HS-27A (cell line): ENCODE measurements around the gene EPS8.

Experiments
- DNase-seq: peaks from one replicate; pipeline ENCODE4 v3.0.0-alpha.2; 2012; ENCODE audit warnings: low read depth, missing footprints

Gene EPS8

DNA sequence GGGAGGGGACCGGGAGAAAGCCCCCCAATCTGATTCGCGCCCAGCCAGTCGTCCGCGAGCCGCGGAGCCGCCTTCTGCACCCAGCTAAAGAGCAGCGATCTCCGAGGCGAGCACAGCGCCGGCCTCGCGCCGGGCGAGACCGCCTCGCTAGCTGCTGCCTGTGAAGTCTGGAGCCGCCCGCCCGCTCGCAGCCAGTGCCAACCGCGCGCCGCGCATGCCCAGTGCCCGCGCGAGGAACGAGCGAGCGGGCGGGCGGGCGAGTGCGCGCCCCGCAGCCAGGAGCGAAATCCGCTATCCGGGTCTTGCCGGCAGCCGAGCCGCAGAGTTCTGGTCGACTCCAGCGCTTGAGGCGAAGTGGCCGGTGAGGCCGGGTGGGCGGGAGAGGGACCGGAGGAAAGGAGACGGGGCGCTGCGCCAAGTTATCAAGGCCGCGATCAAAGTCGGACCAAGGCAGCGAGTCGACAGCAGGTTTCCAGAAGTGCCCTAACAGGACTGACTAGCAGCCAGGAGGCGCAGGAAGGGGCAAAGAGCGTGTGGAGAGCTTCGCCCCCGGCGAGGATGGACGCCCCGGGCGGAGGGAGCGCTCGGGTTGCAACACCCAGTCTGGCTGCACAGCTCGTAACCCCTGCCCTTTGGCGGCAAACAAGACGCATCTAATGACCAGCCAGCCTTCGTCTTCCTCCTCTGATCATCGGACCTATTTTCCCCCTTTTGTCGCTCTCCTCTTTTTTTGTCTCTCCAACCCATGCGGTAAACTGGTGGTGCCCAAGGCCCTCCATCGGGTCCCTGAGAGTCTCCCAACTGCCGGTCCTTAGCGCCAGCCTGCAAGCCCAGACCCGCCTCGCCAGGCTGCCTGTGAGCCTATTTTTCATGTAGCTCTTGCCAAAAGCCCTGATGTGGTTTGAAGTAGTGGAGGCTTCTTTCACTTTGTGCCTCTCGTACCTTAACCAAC is at the start of gene EPS8:
Gene EPS8 (minus strand): TSS at position 169 of the 952 bp plus-strand sequence. CDS start 106,437 bp downstream, outside the sequence.
- peak; percentile 86 for DNase-seq

DNA sequence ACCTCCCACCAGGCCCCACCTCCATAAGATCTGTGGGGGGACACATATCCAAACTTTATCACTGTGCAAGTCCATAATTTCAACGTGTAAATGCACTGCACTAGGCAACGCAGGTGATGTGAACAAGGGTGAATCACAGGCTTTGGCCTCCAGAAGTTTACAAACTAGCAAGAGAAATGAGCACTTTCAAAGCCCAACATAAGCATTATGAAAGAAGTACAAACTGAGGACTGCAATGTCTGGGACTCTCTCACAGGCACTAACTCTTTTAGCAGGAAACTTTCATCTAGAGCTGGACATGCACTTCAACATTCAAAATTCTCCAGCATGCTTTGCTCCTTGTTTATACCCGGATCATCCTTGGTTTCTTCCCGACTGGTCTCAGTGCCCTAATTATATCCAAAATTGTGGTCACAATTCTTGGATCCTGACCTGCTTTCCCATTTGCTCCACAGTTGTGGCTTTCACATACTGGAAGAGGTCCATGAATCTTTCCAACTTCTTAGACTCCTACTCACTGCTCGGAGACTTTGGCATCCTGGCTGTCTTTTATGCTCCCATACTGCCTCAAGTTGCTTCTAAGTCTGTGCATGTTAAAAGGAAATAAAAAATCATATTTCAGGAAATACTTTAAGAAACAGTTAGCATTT is 48.1 kb upstream of the EPS8 start:
- no peak for DNase-seq

DNA sequence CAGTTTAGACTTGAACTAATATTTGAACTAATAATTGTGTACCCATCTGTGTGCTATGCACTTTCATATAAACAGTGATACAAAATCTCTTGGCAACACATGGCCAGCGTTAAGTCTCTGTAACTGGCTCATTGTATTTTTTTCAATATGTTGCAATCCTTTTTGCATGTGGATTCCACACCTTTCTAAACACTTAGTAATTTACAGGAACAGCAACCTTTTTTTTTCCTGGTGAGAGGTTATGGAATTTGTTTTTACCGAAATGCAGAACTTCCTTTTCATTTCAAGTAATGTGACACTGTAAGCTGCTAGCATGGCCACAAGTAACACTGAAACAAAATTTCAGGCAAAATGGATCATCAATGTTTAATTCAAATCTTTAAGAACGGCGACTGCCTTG is 45.4 kb upstream of the EPS8 start:
- DNase-seq: no peak

DNA sequence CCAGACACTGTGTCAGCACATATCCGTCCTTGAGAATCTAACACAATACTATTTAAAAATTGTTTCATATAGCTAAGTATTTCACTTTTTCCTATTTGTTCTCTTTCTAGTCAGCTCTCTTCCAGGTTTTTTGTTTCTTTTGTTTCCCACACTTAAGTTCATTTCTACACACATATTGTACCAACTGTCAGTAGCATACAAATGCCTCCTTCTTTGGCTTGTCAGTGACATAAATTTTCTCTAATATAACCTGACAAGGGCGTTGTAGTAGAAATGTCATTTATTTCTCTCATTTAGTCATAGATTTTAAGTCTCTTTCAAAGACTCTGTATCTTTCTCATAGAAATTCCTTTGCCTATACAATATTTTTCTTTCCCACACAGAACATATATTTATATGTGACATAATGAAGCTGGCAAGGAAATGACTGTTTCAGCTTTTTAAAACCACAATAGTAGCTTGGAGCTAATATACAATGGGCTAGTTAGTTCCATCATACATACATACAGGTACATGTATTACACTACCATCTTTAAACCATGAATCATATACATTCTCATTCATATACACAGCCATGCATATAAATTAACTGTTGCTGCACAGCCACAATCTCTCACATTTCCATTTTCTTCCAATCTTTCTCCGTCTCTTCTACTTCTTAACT is 42.3 kb upstream of the EPS8 start:
- no peak for DNase-seq

DNA sequence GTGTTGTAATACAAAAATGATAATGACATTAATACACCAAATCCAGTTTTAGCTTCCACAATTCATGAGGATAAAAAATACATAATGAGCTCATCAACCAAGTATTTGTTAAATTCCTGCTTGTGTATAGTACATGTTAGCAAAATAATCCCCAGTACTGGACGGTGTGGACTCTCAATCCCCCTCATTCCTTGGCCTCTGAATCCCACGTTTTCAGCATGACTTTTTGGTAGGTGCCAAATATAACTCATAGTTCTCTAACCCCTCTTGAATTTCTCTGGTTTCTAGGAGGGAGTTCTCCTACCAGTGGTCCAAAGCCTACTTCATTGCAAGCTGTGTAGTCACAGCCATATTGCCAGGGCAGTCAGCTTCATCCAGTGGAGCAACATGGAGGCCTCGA is 41.4 kb upstream of the EPS8 start:
- peak; percentile 86 for DNase-seq

DNA sequence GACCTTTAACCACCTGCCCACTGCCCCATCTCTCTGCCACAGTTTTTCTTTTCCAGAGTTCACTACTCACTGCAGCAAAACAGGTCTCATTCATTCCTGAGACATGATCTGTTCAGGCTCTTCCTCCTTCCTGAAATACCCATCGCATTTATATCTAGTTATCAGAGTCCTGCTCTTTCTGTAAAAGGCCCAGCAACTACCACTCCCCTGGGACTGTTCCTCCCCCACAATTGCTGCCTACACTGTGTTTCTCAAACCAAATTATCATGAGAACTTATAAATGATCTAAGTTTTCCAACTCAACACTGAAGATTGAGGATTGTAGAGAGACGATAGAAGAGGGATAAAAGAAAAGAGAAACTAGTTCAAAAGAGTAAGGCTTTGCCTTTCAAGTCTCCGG is 40.8 kb upstream of the EPS8 start:
- DNase-seq: peak; percentile 74

DNA sequence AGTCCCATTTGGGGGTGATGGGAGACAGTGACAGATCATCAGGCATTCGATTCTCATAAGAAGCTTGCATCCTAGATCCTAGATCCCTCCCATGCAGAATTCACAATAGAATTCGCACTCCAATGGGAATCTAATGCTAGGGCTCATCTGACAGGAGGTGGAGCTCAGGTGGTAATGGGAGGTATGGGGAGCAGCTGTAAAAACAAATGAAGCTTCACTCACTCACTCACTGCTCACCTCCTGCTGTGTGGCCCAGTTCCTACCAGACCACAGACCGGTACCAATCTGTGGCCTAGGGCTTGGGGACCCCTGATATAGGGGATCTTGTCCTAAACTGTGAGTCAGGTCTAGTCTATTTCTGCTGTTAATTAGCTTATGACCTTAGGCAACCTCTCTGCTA is 40.1 kb upstream of the EPS8 start:
- DNase-seq: no peak

DNA sequence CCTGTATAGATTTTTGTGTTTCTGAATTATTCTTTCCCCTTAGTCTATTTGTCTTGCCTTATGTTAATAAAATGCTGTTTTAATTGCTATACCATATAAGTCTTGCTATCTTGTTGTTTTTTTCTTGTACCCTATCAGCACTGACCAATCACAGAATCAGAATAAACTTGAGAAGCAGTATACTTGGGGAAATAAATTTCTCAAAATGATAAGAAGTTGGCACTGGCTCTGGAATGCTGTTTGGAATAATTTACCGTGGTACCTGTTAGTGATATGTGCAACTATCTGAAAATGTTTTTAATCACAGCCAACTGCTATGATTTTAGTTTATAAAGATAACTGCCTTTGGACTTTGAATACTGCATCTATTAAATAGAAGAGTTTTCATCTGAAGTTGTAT is 37.9 kb upstream of the EPS8 start:
- DNase-seq: no peak

DNA sequence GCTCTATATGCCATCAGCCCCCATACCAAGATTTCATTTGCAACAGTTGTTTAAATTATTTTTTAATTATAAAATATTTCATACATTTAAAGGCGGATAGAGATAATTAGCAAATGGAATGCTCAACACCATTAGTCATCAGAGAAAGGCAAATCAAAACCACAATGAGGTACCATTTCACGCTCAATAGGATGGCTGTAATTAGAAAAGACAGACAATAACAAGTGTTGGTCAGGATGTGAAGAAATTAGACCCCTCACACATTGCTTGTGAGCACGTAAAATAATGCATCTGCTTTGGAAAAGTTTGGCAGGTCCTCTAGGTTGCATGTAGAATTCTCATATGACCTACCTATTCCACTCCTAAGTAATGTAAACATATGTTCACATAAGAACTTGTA is 35.3 kb upstream of the EPS8 start:
- DNase-seq: no peak

DNA sequence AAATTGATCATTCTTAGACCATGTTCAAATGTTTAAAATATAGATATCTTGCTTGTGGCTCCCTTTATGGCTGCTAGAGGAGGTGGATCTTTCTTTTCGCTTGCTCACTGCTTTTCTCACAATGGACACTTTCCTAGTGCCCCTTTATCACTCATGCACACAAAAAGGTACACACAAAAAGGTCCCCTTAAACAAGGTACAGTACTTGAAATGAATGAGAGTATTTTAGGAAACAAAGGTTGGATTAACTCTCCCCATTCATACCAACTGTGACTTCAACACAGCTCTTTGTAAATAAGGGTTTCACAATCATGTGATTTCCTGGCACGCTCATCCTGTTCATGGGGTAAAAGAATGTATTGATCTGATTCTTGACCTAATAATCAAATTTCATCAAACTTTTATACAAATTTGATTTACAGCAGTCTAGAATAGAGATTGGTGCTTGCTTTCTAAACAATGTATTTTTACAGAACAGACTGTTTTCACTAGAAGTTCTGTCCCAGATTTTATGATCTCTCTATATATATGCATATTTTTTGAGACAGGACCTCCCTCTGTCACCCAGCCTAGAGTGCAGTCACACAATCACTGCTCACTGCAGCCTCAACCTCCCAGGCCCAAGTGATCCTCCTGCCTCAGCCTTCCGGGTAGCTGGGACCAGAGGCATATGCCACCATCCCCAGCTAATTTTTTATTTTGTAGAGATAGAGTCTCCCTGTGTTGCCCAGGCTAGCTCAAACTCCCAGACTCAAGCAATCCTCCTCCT is 34.4 kb upstream of the EPS8 start:
- DNase-seq: no peak

DNA sequence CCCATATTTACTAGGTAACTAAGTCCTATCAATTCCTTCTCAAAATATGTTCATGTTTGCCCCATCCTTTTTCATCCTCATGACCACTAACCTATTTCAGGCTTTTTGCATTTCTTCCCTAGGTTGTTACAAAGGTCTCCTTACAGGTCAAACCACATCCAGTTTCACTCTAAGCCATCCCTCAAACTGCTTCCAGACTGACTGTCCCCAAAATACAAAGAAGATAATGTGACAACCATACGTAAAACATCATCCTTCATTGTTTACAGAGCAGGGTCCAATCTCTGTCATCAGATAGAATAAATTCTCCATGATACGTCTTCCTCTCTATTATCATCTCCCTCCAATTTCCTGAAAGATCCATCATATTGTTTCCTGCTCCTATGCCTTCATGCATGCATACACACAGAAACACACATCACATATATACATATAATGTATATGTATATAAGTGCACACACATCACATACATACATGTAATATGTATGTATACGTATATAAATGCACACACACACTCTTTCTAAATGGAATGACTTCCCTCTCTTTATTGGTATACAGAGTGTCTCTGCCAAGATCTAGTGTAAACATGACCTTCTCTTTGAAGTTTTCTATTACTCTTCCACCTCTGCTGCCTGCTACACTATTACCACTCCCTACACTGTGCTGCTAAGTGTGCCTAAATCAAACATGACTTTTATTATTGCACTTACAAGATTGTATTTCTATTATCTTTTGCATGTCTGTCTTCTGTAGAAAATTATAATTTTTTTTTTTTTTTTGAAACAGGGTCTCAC is 30.7 kb upstream of the EPS8 start:
- no peak for DNase-seq

DNA sequence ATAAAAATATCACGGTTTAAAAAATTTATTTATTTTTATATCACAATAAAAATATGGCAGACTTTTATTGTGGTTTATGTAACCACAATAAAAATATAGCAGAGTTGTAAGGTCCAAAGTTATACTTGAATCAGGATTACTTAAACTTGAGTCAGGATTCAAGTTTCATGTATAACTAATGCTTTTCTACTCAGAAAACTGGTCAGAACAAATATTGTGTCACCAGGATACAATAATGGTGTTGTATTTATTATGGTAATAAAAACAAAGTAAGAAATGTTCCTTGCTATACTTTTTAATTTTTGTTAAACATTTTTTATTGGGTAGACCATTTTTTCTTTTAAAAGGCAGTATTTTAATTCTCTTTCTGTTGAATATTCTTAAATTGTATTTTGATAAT is 29.2 kb upstream of the EPS8 start:
- DNase-seq: no peak

DNA sequence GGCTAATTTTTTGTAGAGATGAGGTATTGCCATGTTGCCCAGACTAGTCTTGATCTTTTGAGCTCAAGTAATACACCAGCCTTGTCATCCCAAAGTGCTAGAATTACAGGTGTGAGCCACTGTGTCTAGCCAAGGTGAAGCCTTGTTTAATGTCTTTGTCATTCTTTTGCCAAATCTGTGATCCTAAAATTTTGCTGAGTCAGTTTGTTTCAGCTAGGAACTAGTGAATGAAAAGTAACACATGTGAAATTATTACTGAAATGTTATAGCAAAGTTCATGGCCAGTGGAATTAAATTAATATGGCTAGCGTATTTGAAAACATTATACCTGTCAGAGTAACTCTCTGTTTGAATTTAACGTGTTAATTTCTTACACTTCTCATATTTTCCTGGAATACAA is 26.5 kb upstream of the EPS8 start:
- no peak for DNase-seq

DNA sequence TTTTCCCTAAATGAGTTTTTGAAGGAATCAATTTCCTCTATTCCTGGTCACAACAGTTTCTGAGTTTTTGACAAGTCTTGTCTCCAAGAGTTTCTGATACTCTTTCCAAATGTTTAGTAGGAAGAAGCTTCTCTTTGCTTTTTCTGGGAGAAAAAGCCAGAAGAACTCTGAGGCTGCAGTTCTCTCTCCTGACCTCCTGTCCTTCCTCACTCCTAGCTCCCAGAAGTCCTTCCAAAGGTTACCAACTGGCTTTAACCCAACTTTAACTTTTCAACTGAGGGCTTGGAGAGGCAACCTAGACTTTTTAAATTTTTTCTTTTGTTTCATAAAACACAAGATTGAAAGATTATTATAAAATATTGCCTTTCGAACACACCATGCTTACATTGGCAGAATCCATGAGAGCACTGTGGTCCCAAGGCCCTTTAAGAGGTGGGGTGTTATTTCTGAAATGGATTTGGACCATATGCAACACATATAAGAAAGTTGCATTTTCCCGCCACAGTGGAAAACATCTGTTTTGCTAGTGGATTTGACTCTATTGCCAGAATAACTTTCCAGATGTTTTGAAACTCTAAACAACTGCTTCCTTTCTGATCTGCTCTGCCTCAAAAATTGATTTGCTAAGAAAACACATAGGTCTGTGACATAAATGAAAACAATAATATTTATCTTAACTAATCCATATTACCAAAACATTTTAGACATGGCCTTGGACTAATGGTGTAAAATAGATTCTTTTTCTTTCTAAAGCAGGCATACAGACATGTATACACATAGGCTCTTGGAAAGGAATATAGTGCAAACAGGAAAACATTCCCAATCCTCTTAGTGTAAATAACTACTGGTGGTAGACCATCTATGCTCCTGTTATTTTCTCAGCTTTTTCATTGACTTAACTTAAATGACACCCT is 22.3 kb upstream of the EPS8 start:
- DNase-seq: no peak

DNA sequence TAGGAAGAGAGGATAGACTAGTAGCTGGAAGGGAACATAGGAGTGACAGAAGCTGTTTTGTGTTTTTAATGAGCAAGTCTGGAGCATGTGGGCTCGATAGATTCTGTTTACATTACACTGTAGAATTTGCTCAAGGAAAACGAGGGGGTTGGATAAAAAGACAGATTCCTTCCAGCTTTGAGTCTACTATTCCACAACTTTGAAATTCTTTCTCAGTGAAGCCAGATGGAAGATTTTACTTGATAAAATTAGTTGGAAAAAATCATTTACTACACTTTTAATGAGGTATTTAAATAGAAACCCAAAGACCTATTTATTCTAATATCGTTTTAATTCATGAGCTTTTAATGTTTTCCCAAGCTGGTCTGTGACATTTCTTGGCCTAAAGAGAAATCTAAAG is 19.5 kb upstream of the EPS8 start:
- no peak for DNase-seq

DNA sequence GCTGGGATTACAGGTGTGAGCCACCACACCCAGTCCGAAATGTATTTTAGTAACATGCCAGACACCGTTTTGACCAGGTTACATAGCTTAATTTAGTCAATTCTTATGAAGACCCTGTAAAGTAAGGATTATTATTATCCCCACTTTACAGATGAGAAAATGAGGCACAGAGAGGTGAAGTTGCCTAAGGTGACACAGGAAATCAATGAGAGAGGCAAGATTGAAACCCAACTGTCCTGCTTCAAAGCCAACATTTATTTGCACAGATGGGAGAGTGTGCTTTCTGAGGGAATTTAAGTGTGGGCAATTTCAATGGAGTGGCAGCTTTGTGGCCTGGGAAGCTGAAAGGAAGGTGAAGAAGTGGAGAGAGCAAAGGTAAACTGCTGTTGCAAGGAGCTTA is 19.1 kb upstream of the EPS8 start:
- DNase-seq: no peak

DNA sequence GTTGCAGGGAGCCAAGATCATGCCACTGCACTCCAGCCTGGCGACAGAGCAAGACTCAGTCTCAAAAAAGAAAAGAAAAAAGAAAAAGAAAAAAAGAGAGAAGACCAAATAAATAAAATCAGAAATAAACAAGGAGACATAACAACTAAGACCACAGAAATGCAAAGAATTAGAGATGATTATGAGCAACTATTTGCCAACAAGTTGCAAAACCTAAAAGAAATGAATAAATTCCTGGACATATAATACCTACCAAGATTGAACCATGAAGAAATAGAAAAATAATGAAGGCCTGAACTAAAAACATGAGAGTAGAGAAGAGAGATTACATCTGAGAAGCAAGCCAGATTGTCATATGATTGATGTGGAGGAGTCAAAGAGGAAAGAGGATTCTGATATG is 17.6 kb upstream of the EPS8 start:
- DNase-seq: no peak

DNA sequence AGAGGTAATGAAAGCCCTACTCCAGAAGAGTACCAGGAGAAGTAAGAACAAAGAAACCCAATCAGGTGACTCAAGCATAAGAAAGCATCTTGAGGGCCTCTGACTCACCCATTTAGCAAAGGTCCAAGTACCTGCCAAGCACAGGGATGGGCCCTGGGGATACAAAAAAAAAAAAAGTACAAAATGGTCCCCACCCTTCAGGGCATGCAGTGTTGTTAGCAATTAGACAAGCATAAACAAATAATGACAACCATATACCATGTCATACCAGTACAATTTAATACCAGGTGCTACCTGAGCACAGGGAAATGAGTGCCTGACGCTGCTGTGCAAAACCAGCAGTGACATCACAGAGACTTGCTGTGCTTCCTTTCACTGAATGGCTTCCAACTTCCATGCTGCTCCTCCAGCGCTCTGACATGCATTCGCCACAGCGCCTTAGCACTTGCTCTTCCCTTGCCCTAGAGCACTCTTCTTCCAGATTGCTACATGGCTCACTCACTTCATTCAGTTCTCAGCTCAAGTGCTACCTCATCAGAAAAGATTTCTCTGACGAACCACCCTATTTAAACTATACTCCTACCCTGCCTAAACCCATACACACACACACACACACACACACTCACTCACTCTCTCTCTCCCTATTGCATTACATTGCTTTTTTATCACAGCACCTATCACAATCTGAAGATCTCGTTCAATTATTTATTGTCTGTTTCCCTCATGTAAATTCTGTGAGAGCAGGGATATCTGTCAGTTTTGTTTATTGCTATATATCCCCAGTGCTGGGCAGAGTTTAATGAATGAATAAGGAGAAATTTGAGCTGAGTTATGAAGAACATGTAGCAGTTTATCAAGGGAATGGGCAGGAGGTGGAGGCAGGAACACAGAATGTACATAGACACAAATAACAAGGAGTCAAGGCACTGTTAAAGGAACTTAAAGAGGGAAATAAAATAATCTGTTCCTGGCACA is 12.9 kb upstream of the EPS8 start:
- DNase-seq: no peak

DNA sequence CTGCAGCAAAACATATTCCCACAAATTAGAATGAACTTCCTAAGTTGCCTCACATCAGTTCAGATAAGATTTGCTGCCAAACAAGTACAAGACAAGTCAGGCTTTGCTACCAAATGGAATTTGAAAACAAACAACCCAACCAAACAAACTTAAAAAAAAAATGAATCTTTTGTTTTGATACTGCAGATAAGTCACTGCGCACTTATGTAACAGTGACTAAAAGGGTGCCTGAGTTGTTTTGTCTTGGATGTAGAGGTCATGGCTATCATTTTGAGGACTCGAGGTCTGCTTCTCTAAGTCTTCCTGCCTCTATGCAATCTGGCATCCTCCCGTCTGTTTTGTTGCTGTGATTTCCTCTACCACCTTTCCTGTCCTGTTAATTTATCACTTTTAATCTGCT is 11.1 kb upstream of the EPS8 start:
- DNase-seq: no peak
